SK-N-SH treated with all-trans-retinoic acid at 6 μM for 48 hours (cell line): Measurements from ENCODE around the gene RASGEF1C.

Source experiments
- ARNTL ChIP-seq: fragments of 450-650 bp; formaldehyde crosslinking; IDR thresholded peaks from 2 replicates; pipeline ENCODE4 v1.5.0; 2020; ENCODE audit warnings: low read depth, mild to moderate bottlenecking, moderate library complexity, borderline replicate concordance
- CREB5 ChIP-seq: fragments of 250-450 bp; sonication (Bioruptor Pico); IDR thresholded peaks from 2 replicates; pipeline ENCODE4 v1.5.1; 2020; ENCODE audit warnings: low read depth, mild to moderate bottlenecking, moderate library complexity
- CSDC2 ChIP-seq: fragments of 250-450 bp; sonication (Bioruptor Pico); IDR thresholded peaks from 2 replicates; pipeline ENCODE4 v1.5.0; 2020; ENCODE audit warnings: mild to moderate bottlenecking, moderate library complexity
- PATZ1 ChIP-seq: fragments of 250-450 bp; sonication (Bioruptor Pico); IDR thresholded peaks from 2 replicates; pipeline ENCODE4 v1.8.0; 2020; ENCODE audit warnings: mild to moderate bottlenecking, moderate library complexity, borderline replicate concordance
- ZFP3 ChIP-seq: fragments of 250-450 bp; sonication (Bioruptor Pico); IDR thresholded peaks from 2 replicates; pipeline ENCODE4 v1.5.0; 2020; ENCODE audit warnings: mild to moderate bottlenecking, moderate library complexity
- ZFP30 ChIP-seq: fragments of 450-650 bp; formaldehyde crosslinking; IDR thresholded peaks from 2 replicates; pipeline ENCODE4 v1.5.0; 2022; ENCODE audit warnings: mild to moderate bottlenecking, moderate library complexity

GRCh38 chr5:180107005-180107404 lies 102.0 kb downstream of the RASGEF1C start:
- TF ChIP-seq ZFP30 (CRISPR knock-in tag): no peak
- TF ChIP-seq ZFP3 (CRISPR knock-in tag): no peak
- no peak for TF ChIP-seq PATZ1 (CRISPR knock-in tag)
- TF ChIP-seq ARNTL (CRISPR knock-in tag): no peak
- TF ChIP-seq CREB5 (CRISPR knock-in tag): no peak
- TF ChIP-seq CSDC2 (CRISPR knock-in tag): no peak
